Neural cell (in vitro differentiated cells): ENCODE measurements around the gene PSG6.

Source experiments
- EP300 ChIP-seq: fragments of 450-650 bp; conservative IDR thresholded peaks from 2 replicates; pipeline ENCODE4 v1.6.1; 2014; ENCODE audit warnings: antibody characterized with exemption, mild to moderate bottlenecking, moderate library complexity; ENCODE audit not compliant: poor library complexity, severe bottlenecking
- MXI1 ChIP-seq: fragments of 450-650 bp; conservative IDR thresholded peaks from 2 replicates; pipeline ENCODE4 v1.6.1; 2014; ENCODE audit warnings: antibody characterized with exemption, mild to moderate bottlenecking; ENCODE audit not compliant: poor library complexity, severe bottlenecking
- TF ChIP-seq, protein P1 (sequence below): fragments of 450-650 bp; IDR thresholded peaks from 2 replicates; pipeline ENCODE4 v1.5.1; 2014; ENCODE audit warnings: antibody characterized with exemption, mild to moderate bottlenecking, moderate library complexity; ENCODE audit not compliant: poor library complexity, severe bottlenecking

DNA sequence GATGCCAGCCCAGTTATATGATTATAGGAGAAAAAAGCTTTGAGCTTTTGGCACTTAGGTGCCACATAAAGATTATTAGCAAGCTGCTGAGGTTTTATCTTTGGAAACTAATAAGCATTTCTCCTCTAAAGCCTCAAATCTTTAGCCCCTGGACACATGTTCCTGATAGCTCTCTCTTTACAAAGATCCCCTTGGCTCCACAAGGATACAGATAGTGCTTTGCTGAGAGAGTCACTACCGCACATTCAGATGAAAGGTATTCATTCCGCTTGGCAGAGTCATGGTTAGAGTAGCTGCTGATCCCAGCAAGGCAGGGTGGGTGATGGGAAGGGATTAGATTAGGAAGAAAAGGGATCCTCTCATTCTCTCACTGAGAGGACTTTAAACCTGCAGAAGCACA is 47.5 kb upstream of the PSG6 start:
- TF ChIP-seq EP300 (no peak), MXI1 (no peak)
- TF ChIP-seq, protein P1, sequence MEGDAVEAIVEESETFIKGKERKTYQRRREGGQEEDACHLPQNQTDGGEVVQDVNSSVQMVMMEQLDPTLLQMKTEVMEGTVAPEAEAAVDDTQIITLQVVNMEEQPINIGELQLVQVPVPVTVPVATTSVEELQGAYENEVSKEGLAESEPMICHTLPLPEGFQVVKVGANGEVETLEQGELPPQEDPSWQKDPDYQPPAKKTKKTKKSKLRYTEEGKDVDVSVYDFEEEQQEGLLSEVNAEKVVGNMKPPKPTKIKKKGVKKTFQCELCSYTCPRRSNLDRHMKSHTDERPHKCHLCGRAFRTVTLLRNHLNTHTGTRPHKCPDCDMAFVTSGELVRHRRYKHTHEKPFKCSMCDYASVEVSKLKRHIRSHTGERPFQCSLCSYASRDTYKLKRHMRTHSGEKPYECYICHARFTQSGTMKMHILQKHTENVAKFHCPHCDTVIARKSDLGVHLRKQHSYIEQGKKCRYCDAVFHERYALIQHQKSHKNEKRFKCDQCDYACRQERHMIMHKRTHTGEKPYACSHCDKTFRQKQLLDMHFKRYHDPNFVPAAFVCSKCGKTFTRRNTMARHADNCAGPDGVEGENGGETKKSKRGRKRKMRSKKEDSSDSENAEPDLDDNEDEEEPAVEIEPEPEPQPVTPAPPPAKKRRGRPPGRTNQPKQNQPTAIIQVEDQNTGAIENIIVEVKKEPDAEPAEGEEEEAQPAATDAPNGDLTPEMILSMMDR = no peak
